GM21786 (cell line): ENCODE data around the gene TNN.
"Not testable (repeated sequence)": the region's sequence is repeated elsewhere in the genome, so short reads cannot be mapped to it uniquely, and the experiment has no call there.

Experiments used
- ATAC-seq: cut with Tn5 transposase; IDR thresholded peaks from one replicate; pipeline ENCODE4 v1.9.1; 2021; ENCODE audit not compliant: unreplicated experiment

Gene TNN

DNA sequence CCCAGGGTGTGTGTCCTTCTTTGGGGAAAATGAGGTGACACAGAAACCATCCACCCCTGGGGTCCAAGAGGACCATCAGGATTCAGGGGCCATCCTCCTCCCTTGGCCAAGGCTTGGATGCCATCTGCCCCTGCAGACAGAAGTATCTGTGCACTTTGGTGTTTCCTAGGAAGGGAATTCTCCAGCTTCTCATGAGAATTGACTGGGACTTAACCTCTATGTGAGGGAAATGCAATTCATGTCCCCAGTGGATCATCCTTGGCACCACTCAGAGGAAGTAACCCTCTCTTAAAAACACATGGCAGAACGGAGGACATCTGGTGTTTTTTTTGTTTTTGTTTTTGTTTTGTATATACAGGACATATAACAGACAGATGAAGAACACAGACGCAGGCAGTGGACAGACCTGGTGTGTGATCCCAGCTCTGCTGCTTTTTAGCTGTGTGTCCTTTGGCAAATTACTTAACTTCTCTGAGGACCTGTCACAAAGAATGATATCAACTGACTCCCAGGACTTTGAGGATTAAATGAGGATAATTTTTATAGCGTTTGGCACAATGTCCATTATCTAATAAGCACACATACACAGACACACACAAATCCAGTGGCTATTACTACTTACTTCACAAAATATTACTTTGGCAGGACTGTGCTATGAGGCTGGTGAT lies 3.8 kb downstream of the TNN start:
- no peak for ATAC-seq

DNA sequence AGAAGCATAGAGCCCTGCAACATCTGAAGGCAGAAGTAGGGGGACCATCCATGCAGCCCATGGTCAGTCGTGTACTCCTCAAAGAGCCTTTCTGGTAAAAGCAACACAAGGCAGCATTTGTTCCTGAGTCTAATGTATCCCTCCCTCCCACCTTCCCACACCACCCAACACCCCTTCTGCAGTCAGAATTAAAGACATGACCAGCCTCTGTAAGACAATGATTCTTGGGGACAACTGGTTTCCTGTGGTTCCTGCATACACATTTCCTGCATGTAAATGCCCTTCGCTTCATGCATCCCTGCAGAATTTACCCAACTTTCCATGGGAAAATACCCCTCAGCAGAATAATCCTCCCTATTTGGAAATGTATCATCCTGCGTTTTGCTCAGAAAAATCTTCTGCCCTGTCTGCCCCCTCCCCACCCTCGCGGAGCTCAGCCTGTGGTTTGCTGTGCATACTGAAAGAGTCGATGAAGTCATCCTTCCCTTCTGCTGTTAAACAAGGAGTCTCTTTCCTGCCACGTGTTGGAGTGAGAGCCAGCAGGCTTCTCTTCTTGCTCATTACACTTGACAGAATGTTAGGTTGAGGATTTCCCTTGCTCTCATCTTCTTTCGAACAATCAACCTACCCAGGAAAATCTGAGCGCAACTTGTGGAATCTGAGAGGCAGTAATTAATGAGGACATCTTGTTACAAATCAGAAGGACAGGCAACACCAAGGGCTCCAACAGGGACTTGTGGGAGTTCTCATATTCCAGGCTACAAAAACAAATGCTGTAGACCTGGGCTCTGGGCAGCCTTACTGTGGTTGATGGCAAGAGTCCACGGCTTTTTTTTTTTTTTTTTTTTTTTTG lies 4.7 kb downstream of the TNN start:
- ATAC-seq, result peak; percentile 81

DNA sequence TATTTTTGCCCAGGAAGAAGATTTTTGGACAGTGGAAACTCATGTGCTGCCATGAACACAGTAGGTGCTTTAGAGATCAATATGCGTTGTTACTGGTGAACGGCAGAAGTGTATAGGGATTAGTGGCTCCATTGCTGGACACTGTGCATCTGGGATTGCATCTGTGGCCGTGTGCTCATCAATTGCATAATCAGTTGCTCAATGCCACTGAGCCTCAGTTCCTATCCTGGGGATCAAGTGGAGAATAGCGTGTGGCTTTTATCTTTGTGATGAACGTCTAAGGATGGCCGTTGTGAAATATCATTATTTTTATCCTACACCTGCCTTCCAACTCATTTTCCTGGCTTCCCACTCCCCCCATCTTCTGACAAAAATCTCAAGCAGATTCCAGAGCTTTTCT lies 5.4 kb downstream of the TNN start:
- no peak for ATAC-seq

DNA sequence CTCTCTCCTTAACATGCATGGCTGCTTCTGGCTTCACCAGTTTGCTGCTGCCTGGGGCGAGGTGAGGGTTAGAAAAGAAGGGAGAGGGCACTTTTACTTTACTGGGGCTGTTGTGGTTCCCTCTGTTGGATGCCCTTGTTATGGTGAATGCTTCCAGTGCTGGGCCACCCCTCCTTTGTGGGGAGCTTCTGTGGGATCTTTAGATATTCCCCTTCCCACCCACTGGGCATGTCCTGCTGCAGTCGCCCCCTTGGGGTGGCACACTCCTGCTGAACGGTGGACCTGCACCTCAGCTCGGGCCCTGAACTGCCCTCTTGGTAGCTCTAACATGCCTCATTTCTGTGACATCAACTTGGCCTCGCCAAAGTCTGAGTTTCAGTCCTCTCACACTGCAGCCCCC lies 6.0 kb downstream of the TNN start:
- ATAC-seq, result no peak

DNA sequence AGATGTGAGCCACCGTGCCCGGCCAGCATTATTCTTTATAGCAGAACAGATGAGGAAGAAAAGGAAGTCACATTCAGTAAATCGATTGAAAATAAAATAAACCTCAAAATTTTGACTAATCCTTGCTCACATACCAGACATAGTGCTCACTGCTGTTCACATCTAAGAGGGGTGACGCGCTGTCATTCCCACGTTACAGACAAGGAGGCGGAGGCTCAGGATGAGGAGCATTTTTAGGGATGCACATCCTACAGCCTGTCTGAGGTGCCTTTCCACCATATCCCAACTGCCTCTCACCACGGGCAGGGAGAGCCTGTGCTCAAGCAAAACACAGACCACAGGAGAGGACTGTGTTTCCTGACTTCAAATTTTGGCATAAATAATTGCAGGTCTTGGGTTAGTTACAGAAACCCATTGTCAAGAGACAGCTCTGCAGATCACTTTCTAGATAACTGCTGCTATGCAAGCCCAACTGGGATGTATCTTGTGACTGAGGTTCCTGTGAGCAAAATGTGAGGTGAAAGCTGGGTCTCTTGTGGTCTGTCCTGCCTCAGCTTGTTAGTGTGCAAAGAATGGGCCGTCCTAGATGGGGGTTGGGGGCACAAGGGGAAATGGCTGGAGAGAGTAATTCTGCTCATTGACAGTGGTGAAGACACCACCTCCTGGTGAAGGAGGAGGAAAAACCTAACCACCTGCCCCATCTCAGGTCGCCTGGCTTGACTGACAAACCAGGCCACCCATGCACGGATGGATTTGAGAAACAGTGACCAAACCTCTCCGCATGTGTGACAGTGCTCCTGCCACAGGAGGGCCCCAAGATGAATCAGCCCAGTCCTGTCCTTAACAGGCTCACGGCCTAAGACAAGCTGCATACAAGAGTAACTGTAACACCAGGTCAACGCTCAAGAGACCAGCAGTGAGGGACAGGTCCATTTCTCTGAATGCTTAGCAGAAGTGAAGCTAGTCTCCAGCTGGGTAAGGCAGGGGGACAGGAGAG lies 8.2 kb downstream of the TNN start:
- ATAC-seq, result no peak

DNA sequence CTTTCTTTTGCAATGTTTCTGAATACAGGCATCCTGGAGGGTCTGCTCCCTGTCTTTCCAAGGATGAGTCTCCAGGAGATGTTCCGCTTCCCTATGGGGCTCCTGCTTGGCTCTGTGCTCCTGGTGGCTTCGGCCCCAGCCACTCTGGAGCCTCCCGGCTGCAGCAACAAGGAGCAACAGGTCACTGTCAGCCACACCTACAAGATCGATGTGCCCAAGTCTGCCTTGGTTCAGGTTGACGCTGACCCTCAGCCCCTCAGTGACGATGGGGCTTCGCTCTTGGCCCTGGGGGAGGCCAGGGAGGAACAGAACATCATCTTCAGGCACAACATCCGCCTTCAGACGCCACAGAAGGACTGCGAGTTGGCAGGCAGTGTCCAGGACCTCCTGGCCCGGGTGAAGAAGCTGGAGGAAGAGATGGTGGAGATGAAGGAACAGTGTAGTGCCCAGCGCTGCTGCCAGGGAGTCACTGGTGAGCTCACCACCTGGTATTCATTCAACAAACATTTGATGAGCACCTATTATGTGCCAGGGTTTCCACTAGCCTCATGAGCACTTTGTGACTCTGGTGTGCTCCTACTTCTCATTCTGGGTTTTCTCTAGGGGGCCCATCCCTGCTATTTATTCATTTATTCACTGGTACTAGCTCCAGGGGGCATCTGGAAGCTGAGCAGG lies 9.9 kb downstream of the TNN start:
- ATAC-seq, result no peak

DNA sequence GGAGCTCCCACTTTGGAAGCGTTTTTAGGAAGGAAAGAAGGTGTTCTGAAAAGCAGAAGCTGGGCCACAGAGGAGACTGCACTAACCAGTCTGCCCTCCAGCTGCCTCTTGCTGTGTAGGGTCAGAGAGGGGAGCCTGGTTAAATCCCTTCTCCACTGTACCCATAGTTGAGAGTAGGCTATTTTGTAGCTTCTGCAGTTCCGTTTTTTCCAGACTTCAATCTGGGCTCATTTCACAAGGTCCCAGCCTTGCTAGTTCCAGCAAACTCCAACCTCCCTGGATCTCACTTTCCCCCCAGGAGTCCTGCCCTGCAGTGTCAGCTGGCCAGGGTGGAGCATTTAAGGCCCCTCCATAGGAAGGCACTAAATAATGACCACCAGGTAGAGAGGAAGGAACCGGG lies 11.0 kb downstream of the TNN start:
- no peak for ATAC-seq

DNA sequence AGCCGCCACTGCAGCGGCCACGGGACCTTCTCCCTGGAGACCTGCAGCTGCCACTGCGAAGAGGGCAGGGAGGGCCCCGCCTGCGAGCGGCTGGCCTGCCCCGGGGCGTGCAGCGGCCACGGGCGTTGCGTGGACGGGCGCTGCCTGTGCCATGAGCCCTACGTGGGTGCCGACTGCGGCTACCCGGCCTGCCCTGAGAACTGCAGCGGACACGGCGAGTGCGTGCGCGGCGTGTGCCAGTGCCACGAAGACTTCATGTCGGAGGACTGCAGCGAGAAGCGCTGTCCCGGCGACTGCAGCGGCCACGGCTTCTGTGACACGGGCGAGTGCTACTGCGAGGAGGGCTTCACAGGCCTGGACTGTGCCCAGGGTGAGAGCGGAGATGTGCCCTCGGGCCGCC lies 11.7 kb downstream of the TNN start:
- ATAC-seq, result no peak

DNA sequence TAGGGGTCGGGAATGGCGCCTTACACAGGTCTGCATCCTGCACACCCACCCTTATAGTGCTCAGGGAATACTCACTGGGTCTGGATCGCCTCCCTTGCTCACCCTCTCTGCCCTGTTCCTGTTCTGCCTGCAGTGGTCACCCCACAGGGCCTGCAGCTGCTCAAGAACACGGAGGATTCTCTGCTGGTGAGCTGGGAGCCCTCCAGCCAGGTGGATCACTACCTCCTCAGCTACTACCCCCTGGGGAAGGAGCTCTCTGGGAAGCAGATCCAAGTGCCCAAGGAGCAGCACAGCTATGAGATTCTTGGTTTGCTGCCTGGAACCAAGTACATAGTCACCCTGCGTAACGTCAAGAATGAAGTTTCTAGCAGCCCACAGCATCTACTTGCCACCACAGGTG lies 12.4 kb downstream of the TNN start:
- no peak for ATAC-seq

DNA sequence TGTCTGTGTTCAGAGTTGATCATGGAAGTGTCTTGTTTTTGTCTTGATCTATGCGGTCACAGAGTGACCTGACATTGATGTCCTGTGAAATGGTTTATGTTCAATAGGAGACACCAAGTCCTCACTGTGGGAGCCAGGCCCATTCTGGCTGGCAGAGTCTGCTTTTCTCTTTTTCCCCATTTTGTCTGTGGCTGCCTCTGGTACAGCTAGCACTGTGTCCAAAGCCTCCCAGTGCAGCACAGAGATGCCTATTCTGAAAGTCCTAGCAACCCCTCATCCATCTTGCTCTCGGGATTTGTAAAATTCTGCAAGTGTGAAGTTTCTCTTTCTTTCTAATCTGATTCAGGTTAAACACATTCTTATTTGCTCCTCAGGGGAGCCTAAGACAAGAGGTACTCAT lies 14.3 kb downstream of the TNN start:
- ATAC-seq, result no peak

DNA sequence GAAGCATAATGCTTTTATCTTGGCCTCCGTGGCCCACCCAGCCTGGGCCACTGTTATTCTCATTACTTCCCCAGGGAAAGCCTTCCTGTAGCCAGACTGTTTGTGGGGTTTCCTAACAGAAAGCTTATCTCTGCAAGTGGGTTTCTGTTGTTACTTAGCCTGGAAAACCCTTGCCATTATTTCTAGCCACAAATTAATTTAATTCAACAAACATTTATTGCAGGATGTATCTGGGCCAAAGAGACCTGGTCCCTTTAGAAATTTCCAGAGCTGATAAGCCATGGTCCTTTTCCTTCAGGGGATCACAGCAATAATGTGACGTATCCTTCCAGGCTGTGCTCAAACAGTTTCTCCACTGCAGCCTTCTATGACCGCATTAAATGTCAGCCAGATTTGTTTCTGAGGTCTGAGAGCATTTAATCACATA lies 20.9 kb downstream of the TNN start:
- no peak for ATAC-seq

DNA sequence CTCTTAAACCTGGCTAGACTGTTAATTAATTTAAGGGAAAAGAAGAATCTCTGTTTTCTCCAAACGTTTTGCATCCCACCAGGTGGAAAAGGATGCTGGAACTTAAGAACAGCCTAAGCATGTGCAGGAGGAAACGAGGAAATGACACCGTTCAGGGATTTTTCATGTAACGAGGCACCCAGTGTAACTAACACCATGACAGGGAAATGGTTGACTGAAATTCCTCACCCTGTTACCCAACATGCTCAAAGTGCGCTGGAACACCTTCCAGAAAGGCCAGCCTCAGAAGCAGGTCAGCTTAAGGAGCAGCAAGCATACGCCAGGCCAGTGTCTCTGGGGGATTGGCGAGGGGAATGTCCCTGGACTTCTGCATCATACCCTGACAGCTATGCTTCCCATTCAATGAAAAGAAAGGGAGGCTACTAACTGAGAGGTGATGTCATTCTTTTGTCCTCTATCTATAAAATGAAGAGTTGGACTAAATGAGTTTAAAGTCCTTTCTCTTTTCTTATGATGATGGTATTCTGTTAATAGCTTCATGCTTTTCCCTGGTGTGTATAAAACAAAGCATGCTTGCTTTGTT lies 21.6 kb downstream of the TNN start:
- no peak for ATAC-seq

DNA sequence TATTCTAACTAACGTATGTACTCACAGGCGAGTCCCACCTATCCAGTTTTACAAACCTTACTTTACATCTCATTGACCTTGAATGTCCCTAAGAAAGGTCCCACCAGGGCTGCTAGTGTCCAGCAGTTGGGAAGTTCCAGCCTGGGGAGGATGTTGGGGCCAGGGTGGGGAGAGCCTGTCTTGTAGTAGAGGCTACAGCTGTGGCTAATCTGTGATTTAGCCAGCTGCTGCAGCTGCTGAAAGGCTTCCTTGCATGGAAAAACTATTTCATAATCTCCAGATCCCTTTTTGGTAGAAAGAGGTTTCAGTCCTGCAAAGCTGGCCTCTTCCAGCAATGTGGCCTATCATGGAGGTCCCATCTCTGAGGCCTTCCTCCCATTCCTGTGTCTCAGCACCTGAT lies 23.1 kb downstream of the TNN start:
- no peak for ATAC-seq

DNA sequence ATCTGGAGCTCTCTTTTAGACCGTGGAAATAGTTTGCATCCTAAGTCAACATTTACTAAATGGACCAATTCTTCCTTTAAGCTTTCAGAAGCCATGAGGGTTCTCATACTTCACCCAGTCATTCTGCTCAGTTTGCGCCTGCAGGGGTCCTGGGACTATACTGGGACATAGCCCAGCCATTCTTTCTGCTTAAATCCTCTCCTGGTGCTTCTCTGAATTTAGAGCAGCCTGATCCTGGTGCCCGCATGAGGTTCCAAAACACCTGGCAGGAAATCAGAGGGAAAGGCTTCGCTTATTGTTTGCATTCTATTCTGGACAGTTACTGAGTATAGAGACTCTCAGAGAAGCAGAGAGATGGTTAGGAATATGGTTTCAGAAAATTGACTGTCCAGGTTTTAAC lies 27.0 kb downstream of the TNN start:
- ATAC-seq, result no peak

DNA sequence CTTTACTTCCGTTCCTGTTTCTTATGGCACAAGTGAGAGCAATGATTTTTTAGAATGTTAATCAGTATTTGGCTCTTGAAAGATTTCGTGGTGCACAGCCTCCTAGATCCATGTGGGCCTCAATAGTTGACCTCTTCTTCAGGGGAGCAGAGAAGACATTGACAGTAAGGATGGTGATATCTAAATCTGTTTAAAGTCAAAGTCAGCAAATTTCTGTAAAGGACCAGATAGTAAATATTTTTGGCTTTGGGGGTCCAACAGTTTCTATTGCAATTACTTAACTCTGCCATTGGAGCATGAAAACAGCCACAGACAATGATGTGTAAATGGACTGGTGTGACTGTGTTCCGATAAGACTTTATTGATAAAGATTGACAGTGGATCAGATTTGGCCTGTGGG lies 27.4 kb downstream of the TNN start:
- ATAC-seq, result no peak

DNA sequence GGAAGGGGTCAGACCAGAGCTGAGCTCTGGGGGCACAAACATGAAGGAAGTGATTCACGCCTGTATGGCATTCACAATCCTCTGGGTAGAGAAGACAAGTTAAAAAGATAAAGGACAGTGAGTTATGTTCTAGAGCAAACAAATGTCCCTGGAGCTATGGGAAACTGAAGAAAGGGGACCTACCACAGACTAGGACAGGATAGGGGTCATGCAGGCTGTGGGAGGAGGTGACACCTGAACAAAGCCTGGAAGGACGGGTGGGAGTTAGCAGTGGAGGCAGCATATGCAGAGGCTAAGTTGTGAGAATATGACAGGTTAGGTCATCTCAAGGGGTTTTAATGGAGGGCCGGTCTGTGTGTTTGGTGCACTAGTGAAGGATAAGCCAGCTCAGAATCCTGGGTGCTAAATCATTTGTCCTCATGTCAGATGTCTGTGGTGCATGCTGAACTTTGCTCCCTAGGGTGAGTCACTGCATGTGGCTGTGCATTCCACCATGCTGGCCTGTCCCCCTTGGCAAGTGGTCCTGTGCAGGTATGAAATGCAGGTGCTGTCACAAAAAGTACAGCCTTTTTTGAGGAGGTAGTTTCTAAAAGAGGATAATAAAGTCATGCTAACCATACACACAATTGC lies 28.5 kb downstream of the TNN start:
- no peak for ATAC-seq

DNA sequence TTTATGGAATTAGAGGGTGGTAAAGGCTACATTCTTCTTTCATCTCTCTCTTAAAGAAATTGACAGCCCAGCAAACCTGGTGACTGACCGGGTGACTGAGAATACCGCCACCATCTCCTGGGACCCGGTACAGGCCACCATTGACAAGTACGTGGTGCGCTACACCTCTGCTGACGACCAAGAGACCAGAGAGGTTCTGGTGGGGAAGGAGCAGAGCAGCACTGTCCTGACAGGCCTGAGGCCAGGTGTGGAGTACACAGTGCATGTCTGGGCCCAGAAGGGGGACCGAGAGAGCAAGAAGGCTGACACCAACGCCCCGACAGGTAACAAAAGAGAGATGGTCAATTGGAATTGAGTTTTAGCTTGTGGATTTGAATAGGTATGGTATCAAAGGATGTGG lies 29.7 kb downstream of the TNN start:
- ATAC-seq, result no peak

DNA sequence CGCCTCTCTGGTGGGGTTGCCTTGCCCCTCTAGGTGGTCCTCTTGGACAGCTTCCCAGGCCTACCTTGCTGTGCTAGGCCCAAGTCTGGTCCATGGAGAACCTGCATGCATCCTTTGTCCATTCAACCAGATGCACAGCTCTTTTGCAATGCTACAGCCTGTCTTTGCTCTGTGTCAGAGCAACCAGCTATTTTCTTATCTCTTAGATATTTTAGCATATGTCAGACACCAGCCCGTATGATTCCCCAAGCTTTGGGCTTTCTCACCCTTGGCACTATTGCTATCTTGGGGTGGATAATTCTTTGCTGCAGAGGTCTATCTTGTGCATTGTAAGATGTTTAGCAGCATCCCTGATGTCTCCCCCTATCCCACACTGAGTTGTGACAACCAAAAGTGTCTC lies 32.3 kb downstream of the TNN start:
- ATAC-seq, result no peak

DNA sequence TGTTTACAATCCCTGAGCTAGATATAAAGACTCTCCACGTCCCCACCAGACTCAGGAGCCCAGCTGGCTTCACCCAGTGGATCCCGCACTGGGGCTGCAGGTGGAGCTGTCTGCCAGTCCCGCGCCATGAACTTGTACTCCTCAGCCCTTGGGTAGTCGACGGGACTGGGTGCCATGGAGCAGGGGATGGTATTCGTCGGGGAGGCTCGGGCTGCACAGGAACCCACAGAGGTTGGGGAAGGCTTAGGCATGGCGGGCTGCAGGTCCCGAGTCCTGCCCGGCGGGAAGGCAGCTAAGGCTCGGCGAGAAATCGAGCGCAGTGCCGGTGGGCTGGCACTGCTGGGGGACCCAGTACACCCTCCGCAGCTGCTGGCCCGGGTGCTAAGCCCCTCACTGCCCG lies 34.5 kb downstream of the TNN start:
- not testable (repeated sequence) for ATAC-seq

DNA sequence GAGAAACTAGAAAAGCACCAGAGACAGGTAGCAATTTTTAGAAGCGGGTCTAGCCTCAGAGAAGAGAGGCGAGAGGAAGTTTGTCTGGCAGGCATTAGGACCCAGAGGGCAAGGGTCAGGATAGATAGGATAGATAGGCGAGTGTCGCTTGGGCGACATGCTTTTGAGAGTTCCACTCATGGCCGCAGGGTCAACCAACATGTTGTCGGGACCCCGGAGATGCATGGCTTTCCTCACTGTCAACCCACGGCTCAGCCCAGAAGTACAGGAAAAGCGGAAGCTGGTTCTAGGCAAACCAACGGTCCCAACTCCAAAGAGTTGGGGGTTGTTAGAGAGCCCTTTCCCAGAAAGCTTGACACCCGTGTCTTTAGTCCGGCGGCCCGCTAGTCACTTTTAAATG lies 38.9 kb downstream of the TNN start:
- ATAC-seq, result not testable (repeated sequence)
